NCI-H1105 (cell line): Measurements from ENCODE around the gene CEP95.
"Not testable (repeated sequence)": the region's sequence is repeated elsewhere in the genome, so short reads cannot be mapped to it uniquely, and the experiment has no call there.

Experiments used
- DNase-seq: peaks from one replicate; lab custom pipeline; 2025; lab: John Stamatoyannopoulos, UW

The CEP95 gene, protein sequence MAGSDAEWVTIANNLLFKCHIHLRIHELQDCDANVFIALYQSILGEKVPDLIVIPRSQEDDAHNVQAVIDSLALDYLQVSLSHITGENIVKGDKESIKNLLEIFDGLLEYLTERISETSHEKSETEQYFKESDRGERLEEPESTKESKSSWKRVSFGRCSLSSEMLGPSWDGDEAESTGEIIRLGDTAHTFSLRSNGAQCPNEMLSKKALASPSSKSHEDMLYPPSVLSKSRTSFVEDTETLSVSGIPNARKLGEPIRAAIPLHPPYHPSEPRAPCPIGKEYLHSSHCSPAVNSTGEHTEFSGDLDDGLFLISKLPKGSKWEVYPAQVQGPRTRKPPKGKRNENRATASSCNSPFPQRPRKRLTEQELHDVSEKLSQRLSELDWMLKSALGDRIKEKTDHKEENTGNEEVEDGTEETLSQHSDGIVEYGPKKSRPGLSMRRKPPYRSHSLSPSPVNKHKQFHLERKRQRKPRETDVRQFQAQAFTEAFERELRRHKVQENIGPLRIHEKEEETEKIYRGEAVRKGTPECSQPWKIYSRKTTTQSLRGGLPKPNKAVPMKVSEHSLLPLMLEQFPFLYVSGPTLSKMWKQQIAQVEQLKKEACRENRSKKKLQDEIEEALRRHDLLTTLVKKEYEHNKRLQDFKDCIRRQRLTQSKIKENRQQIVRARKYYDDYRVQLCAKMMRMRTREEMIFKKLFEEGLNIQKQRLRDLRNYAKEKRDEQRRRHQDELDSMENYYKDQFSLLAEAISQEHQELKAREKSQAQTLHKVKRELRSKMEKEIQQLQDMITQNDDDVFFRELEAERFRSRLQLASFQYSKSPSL

GRCh38 chr17:64506576-64507412 lies at the start of gene CEP95:
TSS of gene CEP95 (plus strand) at chr17:64506977. CDS start at chr17:64507098, 121 bp downstream.
- DNase-seq = peak; percentile 97

DNA sequence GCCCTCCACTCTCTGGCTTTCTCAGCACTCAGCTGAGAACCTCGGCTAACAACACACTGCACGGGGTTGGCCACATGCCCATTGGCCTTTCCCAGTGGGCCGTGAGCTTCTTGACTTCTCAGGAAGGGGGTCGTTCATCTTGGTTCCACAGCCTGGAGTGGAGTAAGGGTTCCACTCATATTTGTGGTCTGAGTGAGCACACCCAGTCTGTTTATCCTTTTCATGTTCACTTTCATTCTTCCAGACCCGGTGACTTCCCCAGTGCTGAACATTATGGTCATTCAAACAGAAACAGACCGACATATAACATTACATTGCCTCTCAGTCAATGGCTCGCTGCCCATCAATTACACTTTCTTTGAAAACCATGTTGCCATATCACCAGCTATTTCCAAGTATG lies 49.6 kb upstream of the CEP95 start:
- DNase-seq = no peak

DNA sequence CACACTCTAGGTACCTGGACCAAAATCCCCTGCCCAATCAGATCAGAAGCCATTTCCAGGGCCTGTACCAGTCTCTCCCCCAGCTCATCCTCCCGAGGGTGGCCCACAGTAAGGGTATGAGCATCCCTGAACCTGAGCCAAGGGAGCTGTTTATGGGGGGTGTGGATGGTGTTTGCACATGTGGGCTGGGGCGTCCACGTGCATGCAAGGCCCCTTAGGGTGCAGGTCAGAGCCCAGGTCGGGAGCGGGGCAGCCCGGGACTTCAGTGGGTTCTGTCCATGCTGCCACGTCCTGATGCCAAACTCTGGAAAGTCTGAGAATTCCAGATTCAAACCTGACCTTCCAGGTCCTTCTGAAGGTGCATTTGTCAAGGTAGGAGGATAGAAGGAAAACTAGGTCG lies 48.0 kb upstream of the CEP95 start:
- DNase-seq = no peak

GRCh38 chr17:64459284-64459747 lies 47.5 kb upstream of the CEP95 start:
- DNase-seq = no peak

DNA sequence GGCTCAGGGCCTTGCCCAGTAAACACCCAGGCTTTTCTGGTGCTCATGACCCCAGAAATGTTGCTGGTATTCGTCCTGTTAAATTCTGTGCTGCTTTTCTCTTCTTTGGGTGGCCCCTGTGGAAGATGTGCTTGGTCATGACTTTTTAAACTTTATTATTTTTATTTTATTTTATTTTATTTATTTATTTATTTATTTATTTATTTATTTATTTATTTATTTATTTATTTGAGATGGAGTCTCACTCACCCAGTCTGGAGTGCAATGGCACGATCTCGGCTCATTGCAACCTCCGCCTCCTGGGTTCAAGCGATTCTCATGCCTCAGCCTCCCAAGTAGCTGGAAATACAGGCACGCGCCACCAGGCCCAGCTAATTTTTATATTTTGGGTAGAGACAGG lies 47.0 kb upstream of the CEP95 start:
- not testable (repeated sequence) for DNase-seq

GRCh38 chr17:64460955-64461354 lies 45.8 kb upstream of the CEP95 start:
- DNase-seq = no peak

GRCh38 chr17:64461788-64462187 lies 45.0 kb upstream of the CEP95 start:
- no peak for DNase-seq

DNA sequence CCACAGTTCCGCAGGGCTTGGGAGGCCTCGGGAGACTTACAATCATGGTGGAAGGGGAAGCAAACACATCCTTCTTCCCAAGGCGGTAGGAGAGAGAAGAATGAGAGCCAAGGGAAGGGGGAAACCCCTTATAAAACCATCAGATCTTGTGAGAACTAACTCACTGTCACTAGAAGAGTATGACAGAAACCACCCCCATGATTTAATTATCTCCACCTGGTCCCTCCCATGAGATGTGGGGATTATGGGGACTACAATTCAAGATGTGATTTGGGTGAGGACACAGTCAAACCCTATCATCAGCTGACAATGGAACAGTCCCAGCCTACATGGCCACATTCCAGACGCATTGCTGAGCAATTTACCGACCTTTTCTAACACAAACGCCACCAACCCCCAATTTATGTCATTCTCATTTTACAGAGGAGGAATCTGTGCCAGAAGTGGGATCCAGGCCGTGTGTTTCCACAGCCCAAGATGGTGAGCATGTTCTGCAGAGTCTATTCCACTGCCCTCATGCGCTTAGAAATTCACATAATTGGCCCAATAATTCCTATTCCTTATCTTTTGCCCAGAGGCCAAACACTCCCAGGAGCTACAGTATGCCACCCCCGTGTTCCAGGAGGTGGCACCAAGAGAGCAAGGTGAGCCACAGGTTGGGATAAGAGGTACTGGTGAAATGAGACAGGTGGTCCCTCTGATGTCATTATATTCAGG lies 40.6 kb upstream of the CEP95 start:
- DNase-seq = no peak

GRCh38 chr17:64466834-64467233 lies 39.9 kb upstream of the CEP95 start:
- DNase-seq = not testable (repeated sequence)

GRCh38 chr17:64470625-64471024 lies 36.2 kb upstream of the CEP95 start:
- no peak for DNase-seq

DNA sequence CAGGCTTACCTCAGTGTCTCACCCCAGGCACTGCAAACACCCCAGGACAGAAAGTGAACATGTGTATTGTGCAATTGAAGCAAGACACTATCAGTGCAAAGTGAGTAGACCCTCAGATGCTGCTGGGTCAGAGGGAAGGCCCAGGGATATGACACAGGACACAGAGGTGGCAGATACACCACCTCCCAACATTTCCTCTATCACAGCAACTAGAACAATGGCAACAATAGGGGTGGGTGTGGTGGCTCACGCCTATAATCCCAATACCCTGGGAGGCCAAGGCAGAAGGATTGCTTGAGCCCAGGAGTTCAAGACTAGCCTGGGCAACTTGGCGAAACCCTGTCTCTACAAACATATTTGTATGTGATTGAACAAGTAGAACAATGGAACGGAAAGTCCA lies 35.3 kb upstream of the CEP95 start:
- DNase-seq = no peak

DNA sequence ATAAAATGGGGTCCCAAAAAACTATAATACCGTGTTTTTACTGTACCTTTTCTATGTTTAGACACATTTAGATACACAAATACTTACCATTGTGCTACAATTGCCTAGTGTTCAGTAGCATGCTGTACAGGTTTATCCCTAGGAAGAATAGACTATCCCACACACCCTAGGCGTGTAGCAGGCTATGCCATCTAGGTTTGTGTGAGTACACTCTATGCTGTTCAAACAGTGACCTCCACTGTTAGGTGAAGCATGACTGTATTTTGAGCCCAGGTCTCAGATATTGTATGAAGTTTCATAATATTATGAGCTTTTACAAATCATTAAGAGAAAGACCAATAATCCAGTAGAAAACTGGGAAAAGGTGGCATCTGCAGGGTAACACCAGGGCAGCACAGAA lies 34.2 kb upstream of the CEP95 start:
- no peak for DNase-seq

DNA sequence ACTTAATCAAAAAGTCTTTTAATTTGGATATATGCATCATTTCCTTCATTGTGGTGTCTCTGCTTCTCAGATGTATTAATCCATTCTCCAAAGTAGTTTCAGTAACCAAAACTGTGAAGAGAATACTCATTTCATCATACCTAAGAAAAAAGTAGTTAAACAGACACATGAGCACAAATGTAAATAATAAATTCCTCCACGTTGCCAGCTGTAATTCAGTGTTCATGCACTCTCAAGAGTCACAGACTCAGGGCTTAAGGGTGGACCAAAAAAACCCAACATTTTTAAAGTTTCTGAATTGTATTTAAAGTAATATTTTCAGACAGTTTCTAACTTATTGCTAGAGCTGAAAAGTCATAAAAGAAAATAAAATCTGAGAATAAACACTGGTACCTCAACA lies 28.9 kb upstream of the CEP95 start:
- DNase-seq = no peak

- DNase-seq = no peak
Observed at GRCh38 chr17:64480951-64481350, 25.8 kb upstream of the CEP95 start.

DNA sequence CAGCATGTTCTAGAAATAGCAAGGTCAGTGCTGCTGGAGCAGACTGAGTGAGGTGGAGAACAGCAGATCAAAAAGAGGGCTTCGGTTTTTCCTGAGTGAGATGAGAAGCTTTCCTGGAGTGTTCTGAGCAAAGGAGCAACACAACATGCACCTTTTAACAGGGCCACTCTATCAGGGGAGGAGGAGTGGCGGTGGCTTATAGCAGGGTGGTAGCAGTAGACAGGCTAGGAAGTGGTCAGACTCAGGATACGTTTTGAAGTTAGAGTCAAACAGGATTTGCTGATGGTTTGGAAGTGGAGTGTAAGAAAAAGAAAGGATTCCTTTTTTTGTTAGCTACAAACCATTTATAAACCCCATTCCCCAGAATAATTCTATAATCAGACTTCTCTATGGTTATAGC lies 22.4 kb upstream of the CEP95 start:
- DNase-seq = no peak

- no peak for DNase-seq
Observed at GRCh38 chr17:64488301-64488700, 18.5 kb upstream of the CEP95 start.

- no peak for DNase-seq
Observed at GRCh38 chr17:64491034-64491860, 15.5 kb upstream of the CEP95 start.

- DNase-seq = no peak
Observed at GRCh38 chr17:64491994-64492393, 14.8 kb upstream of the CEP95 start.

- DNase-seq = no peak
Observed at GRCh38 chr17:64492481-64493109, 14.2 kb upstream of the CEP95 start.

- no peak for DNase-seq
Observed at GRCh38 chr17:64494121-64494520, 12.7 kb upstream of the CEP95 start.
